OCI-LY1 (cell line): ENCODE data around the gene TM4SF5.

Experiments used
- H2AFZ ChIP-seq: fragments of 200-600 bp; sonication (generic), shearing (Covaris generic); 2 replicates; pipeline ENCODE4 v1.6.0; 2014; ENCODE audit warnings: antibody characterized with exemption, mild to moderate bottlenecking, low read length
- H3F3A ChIP-seq: fragments of 200-600 bp; sonication (generic), shearing (Covaris generic); 2 replicates; pipeline ENCODE4 v1.6.0; 2014; ENCODE audit warnings: mild to moderate bottlenecking, antibody characterized with exemption, low read length, moderate library complexity; ENCODE audit not compliant: insufficient read depth
- H3K27ac ChIP-seq: fragments of 200-600 bp; sonication (generic); 2 replicates; pipeline ENCODE4 v1.5.1; 2014; ENCODE audit warnings: low read length, mixed run types, mild to moderate bottlenecking, low read depth; ENCODE audit not compliant: poor library complexity, severe bottlenecking
- H3K27me3 ChIP-seq: fragments of 200-600 bp; sonication (generic); 2 replicates; pipeline ENCODE4 v1.6.0; 2014; ENCODE audit warnings: antibody characterized with exemption, mild to moderate bottlenecking, low read length, moderate library complexity; ENCODE audit not compliant: insufficient read depth
- H3K36me3 ChIP-seq: fragments of 200-600 bp; sonication (generic); 2 replicates; pipeline ENCODE4 v1.6.1; 2014; ENCODE audit warnings: mild to moderate bottlenecking, antibody characterized with exemption, low read length, moderate library complexity, mixed read lengths; ENCODE audit not compliant: insufficient read depth
- H3K4me1 ChIP-seq: fragments of 200-600 bp; sonication (generic); 2 replicates; pipeline ENCODE4 v1.5.1; 2014; ENCODE audit warnings: mild to moderate bottlenecking, low read length, moderate library complexity; ENCODE audit not compliant: insufficient read depth, severe bottlenecking
- H3K4me2 ChIP-seq: fragments of 200-600 bp; sonication (generic), shearing (Covaris generic); 2 replicates; pipeline ENCODE4 v1.6.1; 2014; ENCODE audit warnings: low read length
- H3K4me3 ChIP-seq: fragments of 200-600 bp; sonication (generic); 2 replicates; pipeline ENCODE4 v1.5.1; 2014; ENCODE audit warnings: low read length, low read depth, mild to moderate bottlenecking, mixed read lengths; ENCODE audit not compliant: poor library complexity, severe bottlenecking
- H3K79me2 ChIP-seq: fragments of 200-600 bp; shearing (Covaris generic); 2 replicates; pipeline ENCODE4 v1.6.1; 2016; ENCODE audit warnings: mixed run types, low read length, mixed read lengths; ENCODE audit not compliant: insufficient read depth
- H3K9ac ChIP-seq: fragments of 200-600 bp; sonication (generic), shearing (Covaris generic); 2 replicates; pipeline ENCODE4 v1.6.1; 2014; ENCODE audit warnings: mild to moderate bottlenecking, low read length, mixed read lengths
- H3K9me2 ChIP-seq: fragments of 200-600 bp; sonication (generic), shearing (Covaris generic); 2 replicates; pipeline ENCODE4 v1.6.1; 2014; ENCODE audit warnings: low read depth, mild to moderate bottlenecking, low read length, mixed read lengths
- H3K9me3 ChIP-seq: fragments of 200-600 bp; shearing (Covaris generic); 2 replicates; pipeline ENCODE4 v1.6.1; 2014; ENCODE audit warnings: low read length, mixed read lengths
- H4K20me1 ChIP-seq: fragments of 200-600 bp; sonication (generic), shearing (Covaris generic); 2 replicates; pipeline ENCODE4 v1.6.0; 2016; ENCODE audit warnings: mild to moderate bottlenecking, low read length; ENCODE audit not compliant: insufficient read depth
- CTCF ChIP-seq: fragments of 200-600 bp; sonication (generic), shearing (Covaris generic); IDR thresholded peaks from 2 replicates; pipeline ENCODE4 v1.5.1; 2017; ENCODE audit warnings: mild to moderate bottlenecking, antibody characterized with exemption, low read length, moderate library complexity, mixed read lengths
- EZH2 ChIP-seq: fragments of 200-600 bp; sonication (generic), shearing (Covaris generic); IDR thresholded peaks from 2 replicates; pipeline ENCODE4 v1.8.0; 2017; ENCODE audit warnings: borderline replicate concordance, mixed run types, mild to moderate bottlenecking, antibody characterized with exemption, low read length, moderate library complexity, mixed read lengths

TM4SF5 gene

GRCh38 chr17:4743216-4743615 lies 28.5 kb upstream of the TM4SF5 start:
- Histone ChIP-seq H3K4me1 (peaks cover 21% of the 10 kb centered on the region), H3K4me3 (no peak overlapping the region), H3K27me3 (peaks cover 9% of the 10 kb centered on the region), H3K9me3 (no peaks in the 10 kb centered on the region), H3K4me2 (no peak overlapping the region), H3F3A (no peaks in the 10 kb centered on the region), H3K27ac (no peak overlapping the region), H3K9me2 (no peaks in the 10 kb centered on the region), H3K36me3 (no peaks in the 10 kb centered on the region), H2AFZ (no peak overlapping the region), H4K20me1 (no peaks in the 10 kb centered on the region), H3K9ac (no peak overlapping the region), H3K79me2 (no peaks in the 10 kb centered on the region)
- TF ChIP-seq CTCF (no peak), EZH2 (no peak)

- no peak overlapping the region for H3K4me3 ChIP-seq
- H3K4me1 ChIP-seq: peaks cover 18% of the 10 kb centered on the region
- H3K27ac ChIP-seq: no peak overlapping the region
- peaks cover 6% of the 10 kb centered on the region for H3K27me3 ChIP-seq
- H4K20me1 ChIP-seq: no peaks in the 10 kb centered on the region
- H3K36me3 ChIP-seq: no peaks in the 10 kb centered on the region
- no peaks in the 10 kb centered on the region for H3K9me3 ChIP-seq
- H3K79me2 ChIP-seq: no peaks in the 10 kb centered on the region
- no peak overlapping the region for H2AFZ ChIP-seq
- H3F3A ChIP-seq: no peaks in the 10 kb centered on the region
- no peak for TF ChIP-seq CTCF
- no peak for TF ChIP-seq EZH2
- H3K9ac ChIP-seq: no peak overlapping the region
- no peak overlapping the region for H3K4me2 ChIP-seq
- H3K9me2 ChIP-seq: no peaks in the 10 kb centered on the region
Measured at GRCh38 chr17:4743898-4744297, 27.8 kb upstream of the TM4SF5 start.

GRCh38 chr17:4744999-4745969 lies 26.4 kb upstream of the TM4SF5 start:
- Histone ChIP-seq H3K27me3 (no peaks in the 10 kb centered on the region; the same call in 1 of the 2 replicates), H4K20me1 (no peaks in the 10 kb centered on the region), H3K4me3 (no peak overlapping the region), H3K4me1 (peaks cover 12% of the 10 kb centered on the region), H3K9me3 (no peaks in the 10 kb centered on the region), H3K27ac (no peak overlapping the region), H3K79me2 (no peaks in the 10 kb centered on the region), H3K9ac (no peak overlapping the region), H2AFZ (no peak overlapping the region), H3F3A (no peaks in the 10 kb centered on the region), H3K36me3 (no peaks in the 10 kb centered on the region), H3K4me2 (no peak overlapping the region), H3K9me2 (no peaks in the 10 kb centered on the region)
- TF ChIP-seq EZH2 (no peak), CTCF (no peak)
